NOMO-1 treated with dmso at 0.1 percent for 144 hours (cell line): ENCODE results near the gene AQP6.

Source experiments
- DNase-seq: peaks from one replicate; lab custom pipeline; 2025; ENCODE audit not compliant: unreplicated experiment; lab: John Stamatoyannopoulos, UW

AQP6 gene

GRCh38 chr12:49972641-49973360 lies at the start of gene AQP6:
TSS of gene AQP6 (plus strand) at chr12:49972947. CDS start at chr12:49973174, 227 bp downstream.
- DNase-seq = no peak

DNA sequence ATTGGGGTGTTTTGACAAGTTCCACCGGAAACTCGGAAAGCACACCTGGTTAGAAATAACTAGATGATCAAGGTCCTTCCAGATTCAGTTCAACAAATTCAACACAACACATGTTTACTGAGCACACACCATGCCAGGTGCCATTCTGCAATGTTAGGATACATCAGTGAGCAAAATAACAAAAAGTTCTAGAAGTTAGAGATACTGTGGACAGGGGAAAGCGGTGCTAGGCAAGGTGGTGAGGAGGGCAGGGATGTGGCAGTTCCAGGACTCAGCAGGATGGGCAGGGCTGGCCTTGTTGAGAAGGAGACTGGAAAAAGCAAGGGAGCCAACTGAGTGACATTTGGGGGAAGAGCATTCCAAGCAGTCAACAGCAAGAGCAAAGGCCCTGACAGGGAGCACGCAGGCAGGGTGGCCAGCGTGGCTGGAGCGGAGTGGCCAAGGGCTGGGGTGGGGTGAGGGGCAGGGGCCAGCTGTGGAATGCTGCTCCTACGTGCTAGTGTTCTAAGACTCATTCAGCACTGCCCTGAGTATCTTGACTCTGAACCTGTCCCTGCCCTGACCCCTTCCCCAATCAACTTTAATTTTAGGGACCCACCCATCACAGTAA lies 49.6 kb upstream of the AQP6 start:
- DNase-seq = no peak

GRCh38 chr12:49923880-49924556 lies 48.7 kb upstream of the AQP6 start:
- no peak for DNase-seq

DNA sequence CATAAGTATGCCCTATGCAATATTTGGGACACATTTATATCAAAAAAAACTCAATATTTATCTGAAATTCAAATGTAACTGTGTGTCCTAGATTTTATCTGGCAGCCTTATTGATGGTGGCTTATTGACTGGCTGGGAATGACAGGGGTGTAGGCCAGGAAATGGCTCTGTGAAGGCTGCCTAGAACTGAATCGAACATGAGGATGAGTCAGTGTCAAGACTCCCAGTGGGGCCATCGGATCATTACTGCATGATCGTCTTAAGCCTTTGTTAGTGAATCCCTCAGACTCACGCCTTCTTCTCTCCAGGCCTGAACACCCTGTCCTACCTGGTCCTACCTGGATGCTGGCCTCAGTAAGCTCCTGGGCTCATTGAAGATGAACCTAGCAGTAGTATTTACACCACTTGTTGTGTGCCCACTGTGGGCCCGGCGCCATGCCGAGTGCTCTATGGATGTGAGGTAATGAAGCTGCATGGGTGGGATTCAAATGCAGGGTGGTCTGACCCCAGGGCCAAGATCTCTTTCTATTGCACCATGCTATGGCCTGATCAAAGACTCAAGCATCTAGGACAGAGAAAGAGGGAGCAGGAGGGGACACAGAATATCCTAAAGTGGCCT lies 48.0 kb upstream of the AQP6 start:
- no peak for DNase-seq

- no peak for DNase-seq
Observed at GRCh38 chr12:49925433-49926204, 47.1 kb upstream of the AQP6 start.

DNA sequence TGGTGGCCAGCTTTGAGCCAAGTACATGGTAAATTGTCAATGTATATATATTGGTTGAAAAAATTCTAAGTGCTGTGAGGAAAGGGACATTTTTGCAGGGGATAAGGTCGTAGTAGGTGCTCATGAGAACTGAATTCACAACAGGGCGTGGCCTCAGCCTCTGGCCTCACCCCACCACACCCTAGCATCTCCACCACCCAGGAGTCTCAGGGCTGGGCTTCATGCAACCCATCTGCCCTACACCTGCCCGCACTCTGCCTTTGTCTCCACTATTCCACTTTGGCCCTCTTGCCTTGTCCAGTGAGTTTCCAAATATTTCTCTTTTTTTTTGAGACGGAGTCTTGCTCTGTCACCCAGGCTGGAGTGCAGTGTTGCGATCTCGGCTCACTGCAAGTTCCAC lies 44.3 kb upstream of the AQP6 start:
- no peak for DNase-seq

- DNase-seq = no peak
Observed at GRCh38 chr12:49929581-49929980, 43.2 kb upstream of the AQP6 start.

DNA sequence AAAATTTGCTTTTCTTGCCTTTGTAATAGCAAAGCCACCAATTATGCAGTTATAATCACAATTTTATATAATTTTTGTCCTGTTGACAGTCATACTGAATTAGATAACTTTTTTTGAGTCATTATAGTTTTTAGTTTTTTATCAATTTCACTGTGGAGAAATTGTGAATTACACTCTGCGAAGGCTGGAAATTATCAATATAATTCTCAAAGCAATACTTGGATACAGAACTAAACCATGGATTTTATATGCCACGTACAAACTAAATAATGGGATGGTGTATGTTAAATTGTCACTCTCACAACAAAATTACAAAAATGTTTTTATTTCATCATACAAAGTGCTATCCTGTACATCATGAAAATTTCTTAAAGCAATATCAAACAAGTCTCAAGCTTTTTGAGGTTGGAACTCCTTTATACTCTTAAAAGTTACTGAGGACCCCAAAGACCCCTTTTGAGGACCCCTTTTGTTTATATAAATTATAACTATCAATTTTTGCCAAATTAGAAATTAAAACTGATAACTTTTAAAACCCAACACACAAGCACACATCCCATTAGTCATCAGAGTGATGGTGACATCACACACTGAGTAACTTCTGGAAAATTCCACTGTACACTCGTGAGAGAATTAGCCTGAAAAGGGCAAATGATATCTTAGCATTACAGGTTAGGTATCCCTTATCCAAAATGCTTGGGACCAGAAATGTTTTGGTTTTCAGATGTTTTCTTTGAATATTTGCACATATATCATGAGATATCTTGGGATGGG lies 42.0 kb upstream of the AQP6 start:
- DNase-seq = no peak

GRCh38 chr12:49932023-49932422 lies 40.7 kb upstream of the AQP6 start:
- DNase-seq = no peak

GRCh38 chr12:49932533-49933130 lies 40.1 kb upstream of the AQP6 start:
- DNase-seq = no peak

DNA sequence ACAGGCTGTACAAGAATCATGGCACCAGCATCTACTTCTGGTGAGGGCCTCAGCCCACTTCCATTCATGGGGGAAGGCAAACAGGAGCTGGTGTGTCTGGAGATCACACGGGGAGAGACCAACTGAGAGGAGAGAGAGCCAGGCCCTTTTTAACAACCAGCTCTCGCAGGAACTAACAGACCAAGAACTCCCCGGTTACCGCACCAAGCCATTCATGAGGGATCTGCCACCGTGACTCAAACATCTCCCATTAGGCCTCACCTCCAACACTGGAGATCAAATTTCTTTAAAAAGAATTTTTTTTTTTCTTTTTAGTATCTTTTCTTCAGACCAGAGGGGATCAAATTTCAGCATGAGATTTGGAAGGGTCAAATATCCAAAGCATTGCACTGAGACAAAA lies 39.0 kb upstream of the AQP6 start:
- DNase-seq = no peak

- DNase-seq = no peak
Observed at GRCh38 chr12:49934505-49934904, 38.2 kb upstream of the AQP6 start.

- DNase-seq = no peak
Observed at GRCh38 chr12:49936925-49937324, 35.8 kb upstream of the AQP6 start.

DNA sequence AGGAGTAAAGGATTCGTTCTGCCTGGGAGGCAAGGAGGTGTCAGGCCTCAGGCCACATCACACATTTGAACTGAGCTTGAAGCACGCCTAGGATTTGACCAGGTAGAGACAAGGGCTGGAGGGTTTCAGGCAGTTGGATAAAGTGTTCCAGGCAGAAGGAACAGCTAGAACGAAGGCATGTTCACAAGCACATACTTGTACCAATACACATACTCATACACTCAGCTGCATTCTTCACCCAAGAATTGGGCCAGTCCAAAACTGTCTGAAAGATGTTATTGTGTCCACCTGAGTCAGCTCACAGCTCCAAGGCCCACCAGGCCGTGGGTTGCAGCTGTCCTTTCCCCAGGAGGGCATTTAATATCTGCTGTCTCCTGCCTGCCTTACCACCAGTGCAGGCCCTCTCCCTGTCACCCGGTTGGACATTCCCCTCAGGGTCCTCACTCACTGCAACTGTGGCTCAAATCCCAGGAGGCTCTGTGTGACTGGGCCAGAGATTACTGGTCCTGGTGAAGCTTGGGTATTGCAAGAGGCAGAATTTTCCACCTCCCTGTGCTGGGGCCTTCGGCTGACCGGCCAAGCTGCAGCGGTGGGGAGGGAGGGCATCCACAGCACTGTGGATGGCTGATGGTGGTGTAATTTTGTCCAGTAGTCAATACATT lies 35.0 kb upstream of the AQP6 start:
- DNase-seq = no peak

- DNase-seq = no peak
Observed at GRCh38 chr12:49939307-49939706, 33.4 kb upstream of the AQP6 start.

DNA sequence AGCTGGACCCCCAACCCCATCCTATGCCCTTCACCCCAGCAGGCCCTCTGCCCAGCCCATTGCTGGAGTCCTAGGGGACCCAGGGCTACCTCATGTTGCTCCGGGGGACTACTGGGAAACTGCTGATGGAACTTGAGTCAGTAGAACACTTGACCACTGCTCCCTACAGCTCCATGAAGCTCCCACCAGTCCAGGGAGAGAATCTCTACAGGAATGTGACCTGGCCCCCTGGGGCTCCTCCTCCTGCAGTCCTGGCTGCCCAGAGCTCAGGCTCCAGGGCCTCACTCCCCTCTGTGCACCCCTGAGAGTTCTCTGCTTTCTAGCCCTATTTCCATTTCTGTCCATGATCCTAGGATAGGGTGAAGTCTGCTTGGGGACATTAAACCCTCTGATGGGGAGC lies 33.0 kb upstream of the AQP6 start:
- no peak for DNase-seq

DNA sequence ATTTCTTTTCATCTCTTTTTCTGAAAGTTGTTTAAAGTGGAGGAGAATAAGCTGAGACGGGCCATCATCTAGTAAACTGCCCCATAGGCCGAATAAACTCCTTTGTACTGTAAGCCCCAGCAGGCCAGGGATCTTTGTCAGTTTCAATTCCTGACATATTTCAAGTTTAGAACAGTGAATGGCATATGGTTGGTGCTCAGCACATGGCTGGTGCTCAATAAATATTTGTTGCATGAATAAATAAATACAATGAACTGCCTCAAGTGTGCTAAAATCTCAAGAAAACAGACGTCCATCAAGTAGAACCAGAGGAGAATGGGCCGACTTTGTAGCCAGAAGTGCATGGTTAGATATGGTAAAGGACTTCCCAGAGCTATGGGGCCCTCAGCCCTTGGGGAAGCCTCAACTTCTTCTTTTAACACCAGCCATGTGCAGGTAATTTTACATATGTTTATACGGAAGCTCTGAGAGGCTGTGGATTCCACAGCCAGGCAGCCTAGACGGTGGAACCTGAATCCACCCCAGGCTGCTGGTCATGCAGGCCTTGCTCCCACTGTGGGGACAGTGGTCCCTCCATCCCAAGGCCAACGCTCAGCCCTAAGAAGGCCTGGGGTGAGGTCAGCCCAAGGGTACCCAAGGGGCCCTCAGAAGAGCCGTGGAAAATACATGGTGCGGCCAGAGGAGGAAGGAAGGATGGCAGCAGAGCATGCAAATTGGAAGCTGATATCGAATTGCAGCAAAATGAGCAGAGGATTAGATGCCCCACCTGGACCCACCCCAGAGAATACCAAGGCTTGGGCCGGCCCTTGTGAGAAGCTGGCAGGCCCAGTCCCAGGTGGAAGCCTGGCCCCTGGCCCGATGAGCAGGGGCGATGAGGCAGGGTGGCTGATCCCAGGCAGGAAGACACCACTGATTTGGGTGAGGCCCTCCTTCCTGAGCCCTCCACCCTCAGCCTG lies 30.9 kb upstream of the AQP6 start:
- DNase-seq = no peak

- DNase-seq = no peak
Observed at GRCh38 chr12:49942512-49942893, 30.2 kb upstream of the AQP6 start.
